Coronary artery (tissue), 2 donors: ENCODE results near the gene RAB25.

Experiments used
- DNase-seq: peaks from one replicate; pipeline ENCODE4 v3.0.0-alpha.2; 2017; ENCODE audit warnings: low spot score
- H3K27ac ChIP-seq, 2 donors: fragments of 200-600 bp; sonication (generic); one replicate each; pipeline ENCODE4 v1.5.1; 2016 to 2019
- H3K4me3 ChIP-seq: fragments of 200-600 bp; sonication (generic); 2 replicates; pipeline ENCODE4 v1.5.1; 2016; ENCODE audit warnings: mild to moderate bottlenecking, moderate library complexity
- TF ChIP-seq, protein P1 (sequence below): fragments of 200-600 bp; sonication (generic); IDR thresholded peaks from one replicate; pipeline ENCODE4 v1.5.1; 2019; ENCODE audit warnings: antibody characterized with exemption

Gene RAB25

DNA sequence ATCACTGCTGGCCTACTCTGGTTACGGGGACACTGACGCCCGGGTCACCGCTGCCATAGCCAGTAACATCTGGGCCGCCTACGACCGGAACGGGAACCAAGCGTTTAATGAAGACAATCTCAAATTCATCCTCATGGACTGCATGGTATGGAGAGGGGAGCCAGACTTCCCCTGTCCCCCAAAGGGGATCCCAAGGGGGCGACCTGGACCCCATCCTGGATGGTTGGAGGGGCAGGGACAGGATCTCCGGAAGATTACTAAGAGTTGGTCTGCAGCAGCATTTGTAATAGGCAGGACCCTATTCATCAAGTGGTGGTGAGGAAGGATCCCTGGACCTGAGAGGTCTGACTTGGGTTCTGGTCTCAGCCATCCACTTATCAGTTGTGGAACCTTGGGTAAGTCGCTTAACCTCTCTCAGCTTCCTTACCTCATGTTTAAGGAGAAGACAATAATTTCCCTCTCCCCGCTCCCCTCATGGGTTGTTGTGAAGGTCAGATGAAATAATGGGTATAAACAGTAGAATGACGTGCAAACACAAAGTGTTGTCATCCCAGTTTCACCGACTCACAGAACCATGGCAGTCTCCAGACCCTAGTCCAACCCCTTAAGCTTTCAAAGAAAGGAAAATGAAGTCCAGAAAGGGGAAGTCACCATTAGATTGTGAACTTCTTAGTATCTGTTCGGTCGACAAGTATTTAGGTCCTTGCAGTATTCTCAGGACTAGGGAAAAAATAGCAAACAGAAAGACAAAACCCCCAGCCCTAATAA is 5.5 kb upstream of the RAB25 start:
- DNase-seq, result no peak
- TF ChIP-seq, protein P1, sequence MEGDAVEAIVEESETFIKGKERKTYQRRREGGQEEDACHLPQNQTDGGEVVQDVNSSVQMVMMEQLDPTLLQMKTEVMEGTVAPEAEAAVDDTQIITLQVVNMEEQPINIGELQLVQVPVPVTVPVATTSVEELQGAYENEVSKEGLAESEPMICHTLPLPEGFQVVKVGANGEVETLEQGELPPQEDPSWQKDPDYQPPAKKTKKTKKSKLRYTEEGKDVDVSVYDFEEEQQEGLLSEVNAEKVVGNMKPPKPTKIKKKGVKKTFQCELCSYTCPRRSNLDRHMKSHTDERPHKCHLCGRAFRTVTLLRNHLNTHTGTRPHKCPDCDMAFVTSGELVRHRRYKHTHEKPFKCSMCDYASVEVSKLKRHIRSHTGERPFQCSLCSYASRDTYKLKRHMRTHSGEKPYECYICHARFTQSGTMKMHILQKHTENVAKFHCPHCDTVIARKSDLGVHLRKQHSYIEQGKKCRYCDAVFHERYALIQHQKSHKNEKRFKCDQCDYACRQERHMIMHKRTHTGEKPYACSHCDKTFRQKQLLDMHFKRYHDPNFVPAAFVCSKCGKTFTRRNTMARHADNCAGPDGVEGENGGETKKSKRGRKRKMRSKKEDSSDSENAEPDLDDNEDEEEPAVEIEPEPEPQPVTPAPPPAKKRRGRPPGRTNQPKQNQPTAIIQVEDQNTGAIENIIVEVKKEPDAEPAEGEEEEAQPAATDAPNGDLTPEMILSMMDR, result no peak
- H3K4me3 ChIP-seq, result peak overlapping the region; percentile 99
- peak overlapping the region; percentile 95 to 97 for H3K27ac ChIP-seq

DNA sequence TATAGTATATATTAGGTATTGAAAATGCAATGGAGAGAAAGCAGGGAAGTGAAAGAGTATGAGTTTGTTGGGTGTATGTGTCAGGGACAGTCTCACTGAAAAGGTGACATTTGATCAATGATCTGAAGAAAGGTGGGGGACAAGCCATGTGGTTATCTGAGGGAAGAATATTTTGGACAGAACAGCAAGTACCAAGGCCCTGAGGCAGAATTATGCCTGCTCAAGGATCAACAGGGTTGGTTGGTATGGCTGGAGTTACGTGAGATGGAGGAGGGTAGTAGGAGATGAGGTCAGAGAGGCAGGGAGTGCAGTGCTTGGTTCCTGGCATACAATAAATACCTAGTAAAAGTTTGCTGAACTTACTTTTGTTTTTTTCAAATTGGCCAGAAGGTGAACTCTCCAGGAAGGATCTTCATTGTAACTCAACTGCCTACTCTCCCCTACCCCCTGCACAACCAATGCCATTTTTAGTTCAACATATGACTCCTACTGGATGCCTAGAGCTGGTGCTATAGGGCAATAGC is 4.6 kb upstream of the RAB25 start:
- TF ChIP-seq, protein P1, result no peak
- no peak overlapping the region for H3K27ac ChIP-seq
- H3K4me3 ChIP-seq, result no peak overlapping the region
- no peak for DNase-seq

DNA sequence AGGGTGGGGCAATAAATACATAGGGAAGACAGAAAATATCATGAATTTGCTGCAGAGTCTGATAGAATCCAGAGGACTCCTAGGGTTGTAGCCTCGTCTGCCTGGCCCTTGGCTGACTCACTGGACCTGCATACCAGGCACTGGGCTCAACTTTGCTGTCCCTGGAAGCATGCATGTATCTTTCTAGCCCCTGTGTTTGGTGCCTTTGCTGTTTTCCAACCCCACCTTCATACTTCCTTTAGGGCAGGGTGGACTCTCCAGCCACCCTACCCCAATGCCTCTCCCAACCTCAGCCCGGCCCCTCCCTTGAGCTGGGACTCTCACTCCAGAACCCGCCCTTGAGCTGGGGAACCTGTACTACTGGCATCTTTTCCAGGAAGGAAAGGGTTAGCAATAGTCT is 1.2 kb downstream of the RAB25 start:
- no peak for DNase-seq
- no peak overlapping the region for H3K27ac ChIP-seq
- H3K4me3 ChIP-seq, result no peak overlapping the region
- TF ChIP-seq, protein P1, result no peak

DNA sequence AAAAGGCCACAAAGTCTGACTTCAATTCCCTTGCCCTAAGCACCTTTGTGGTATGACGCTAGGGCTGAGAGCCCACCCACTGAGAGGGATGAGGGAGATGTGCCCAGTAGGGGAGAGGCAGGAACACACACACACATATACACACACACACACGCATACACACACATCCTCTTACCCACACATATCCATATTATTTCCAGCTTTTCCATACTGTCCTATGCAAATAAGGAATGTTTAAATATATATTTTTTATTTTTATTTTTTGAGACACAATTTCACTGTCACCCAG is 3.0 kb downstream of the RAB25 start:
- no peak for DNase-seq
- TF ChIP-seq, protein P1, result no peak
- Histone ChIP-seq H3K4me3 (no peak overlapping the region), H3K27ac (no peak overlapping the region)

DNA sequence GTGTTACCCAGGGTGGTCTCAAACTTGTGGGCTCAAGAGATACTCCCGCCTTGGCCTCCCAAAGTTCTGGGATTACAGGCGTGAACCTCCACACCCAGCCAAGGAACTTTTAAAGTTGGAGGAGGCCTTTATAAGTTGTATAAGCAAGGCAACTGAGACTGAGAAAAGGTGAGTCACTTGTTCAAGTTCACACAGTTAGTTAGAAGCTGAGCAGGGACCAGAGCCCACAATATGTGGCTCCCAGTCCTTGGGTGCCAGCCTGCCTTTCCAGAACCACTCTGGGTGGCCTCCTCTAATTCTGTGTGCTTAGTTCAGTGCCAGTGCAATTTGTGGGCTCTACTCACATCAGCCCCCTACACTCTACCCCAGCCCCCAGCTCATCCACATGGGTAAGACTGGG is 3.7 kb downstream of the RAB25 start:
- TF ChIP-seq, protein P1, result no peak
- no peak overlapping the region for H3K27ac ChIP-seq
- H3K4me3 ChIP-seq, result no peak overlapping the region
- DNase-seq, result no peak

DNA sequence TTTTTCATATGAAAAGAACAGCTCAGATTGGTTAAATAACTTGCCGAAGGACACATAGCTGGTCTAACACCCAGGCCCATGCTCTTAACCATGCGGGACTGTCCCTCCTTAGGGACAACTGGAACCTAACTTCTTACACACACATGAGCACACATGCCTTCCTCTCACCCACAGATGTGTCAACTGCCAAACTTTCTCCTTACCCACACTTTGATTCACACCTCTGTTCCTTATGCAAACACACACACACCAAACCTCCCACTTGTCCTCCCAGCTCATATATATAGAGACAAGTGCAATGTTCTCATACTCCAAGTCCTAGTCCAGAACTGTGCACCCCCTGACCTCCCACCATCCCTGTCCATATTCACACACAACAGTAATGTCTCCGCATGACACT is 4.3 kb downstream of the RAB25 start:
- TF ChIP-seq, protein P1, result no peak
- H3K4me3 ChIP-seq, result no peak overlapping the region
- no peak overlapping the region for H3K27ac ChIP-seq
- DNase-seq, result no peak

DNA sequence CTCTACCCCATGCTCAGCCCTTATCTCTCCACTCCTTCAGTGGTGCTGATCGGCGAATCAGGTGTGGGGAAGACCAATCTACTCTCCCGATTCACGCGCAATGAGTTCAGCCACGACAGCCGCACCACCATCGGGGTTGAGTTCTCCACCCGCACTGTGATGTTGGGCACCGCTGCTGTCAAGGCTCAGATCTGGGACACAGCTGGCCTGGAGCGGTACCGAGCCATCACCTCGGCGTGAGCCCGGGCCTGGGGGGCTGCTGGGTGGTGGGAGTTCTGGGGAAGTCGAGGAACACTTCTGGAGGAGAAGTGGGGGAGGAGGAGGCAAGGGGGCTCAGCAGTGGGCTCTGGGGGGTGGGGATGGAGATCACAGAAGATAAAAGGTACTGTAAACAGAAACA is 4.9 kb downstream of the RAB25 start:
- no peak for DNase-seq
- no peak overlapping the region for H3K27ac ChIP-seq

More for the DNA sequence above, 4.9 kb downstream of the RAB25 start:
- H3K4me3 ChIP-seq, result no peak overlapping the region
- TF ChIP-seq, protein P1, result no peak
